ENCODE results near the gene RAD1. TPM values are rescaled to one million over a fixed set of nuclear protein-coding genes. Genes with fewer than 3 reads are reported as not detected.

Gene RAD1
- total RNA-seq, 1 experiment from 2014 or later: 24.8 TPM

GRCh38 chr5:34865091-34865490, 50.2 kb downstream of the RAD1 start:
- POLR2A ChIA-PET: no interaction called here
- H3K4me2 ChIP-seq (ENCODE audit: low read length): no peak overlapping the region
- H3K4me1 ChIP-seq (ENCODE audit: control insufficient read depth in 1 of 2, insufficient read depth in 2 of 2, low read length in 2 of 2): no peaks in the 10 kb centered on the region
- TF ChIP-seq JUND (IDR thresholded peaks at IDR 0.05) (no peak), EGR1 (IDR thresholded peaks at IDR 0.05; ENCODE audit: low read depth) (no peak), MAX (IDR thresholded peaks at IDR 0.05) (no peak), POLR2AphosphoS5 (IDR thresholded peaks at IDR 0.05; ENCODE audit: low read depth, low read length) (no peak), ELF1 (IDR thresholded peaks at IDR 0.05; ENCODE audit: borderline replicate concordance, low read depth) (no peak), SP1 (IDR thresholded peaks at IDR 0.05; ENCODE audit: low read depth) (no peak), CTCF (IDR thresholded peaks at IDR 0.05 in 2 of 3, conservative IDR thresholded peaks at IDR 0.05 in 1 of 3; ENCODE audit: borderline replicate concordance in 1 of 3, insufficient read depth in 1 of 3, low read depth in 2 of 3, low read length in 2 of 3) (no peak), ZFX (IDR thresholded peaks at IDR 0.05) (no peak), EZH2phosphoT487 (IDR thresholded peaks at IDR 0.05; ENCODE audit: borderline replicate concordance) (no peak), POLR2A (IDR thresholded peaks at IDR 0.05; ENCODE audit: borderline replicate concordance, extremely low read depth, insufficient read depth, insufficient read length) (no peak), CBX3 (IDR thresholded peaks at IDR 0.05; ENCODE audit: low read depth) (no peak), TCF7L2 (IDR thresholded peaks at IDR 0.05; ENCODE audit: borderline replicate concordance, extremely low read depth, insufficient read depth, insufficient read length) (no peak), REST (IDR thresholded peaks at IDR 0.05; ENCODE audit: low read depth) (no peak), YY1 (IDR thresholded peaks at IDR 0.05; ENCODE audit: extremely low read depth, insufficient replicate concordance, low read depth, low read length) (no peak)
- H3K4me3 ChIP-seq (replicated peaks in 1 of 2; ENCODE audit: low read depth in 1 of 2, low read length in 2 of 2): no peak overlapping the region
- H3K36me3 ChIP-seq (ENCODE audit: control insufficient read depth in 1 of 2, insufficient read depth in 2 of 2, low read length in 2 of 2): no peaks in the 10 kb centered on the region
- no TSS peak for BruUV-seq (replicated peaks)
- CTCF ChIA-PET: no interaction called here
- H4K20me1 ChIP-seq (ENCODE audit: insufficient read depth): no peaks in the 10 kb centered on the region
- no peaks in the 10 kb centered on the region for H3K27me3 ChIP-seq (ENCODE audit: insufficient read depth, low read length)
- ATAC-seq (no peak), DNase-seq (ENCODE audit: low read depth, low spot score) (no peak)
- intact Hi-C loops (cut with micrococcal nuclease): no loop called here
- RAD21 ChIA-PET (ENCODE audit: low non-redundant PET in 1 of 2, low total read pairs in 2 of 2, uncharacterized antibody in 2 of 2, unreplicated experiment in 2 of 2): no interaction called here
- no peak overlapping the region for H3K9ac ChIP-seq (ENCODE audit: low read length)
- no peaks in the 10 kb centered on the region for H3K9me3 ChIP-seq (ENCODE audit: control insufficient read depth in 1 of 2, insufficient read depth in 1 of 2, low read depth in 1 of 2, low read length in 2 of 2)
- H3K9me2 ChIP-seq (ENCODE audit: insufficient read depth): no peaks in the 10 kb centered on the region
- no peaks in the 10 kb centered on the region for H3K79me2 ChIP-seq (ENCODE audit: insufficient read depth, low read length)
- no peak overlapping the region for H3K27ac ChIP-seq (ENCODE audit: low read depth, low read length)
- H2AFZ ChIP-seq (ENCODE audit: low read depth, low read length, poor library complexity, severe bottlenecking): no peak overlapping the region

Data from HCT116 (cell line).